Body of pancreas (tissue), 4 donors: Measurements from ENCODE around the gene ANKRD36. TPM values are rescaled to one million over a fixed set of nuclear protein-coding genes. Genes with fewer than 3 reads are reported as not detected.
"Not testable (repeated sequence)": the region's sequence is repeated elsewhere in the genome, so short reads cannot be mapped to it uniquely, and the experiment has no call there.

Source experiments
- ATAC-seq: fragments of 150-250 bp; one replicate; pipeline ENCODE4 v1.9.1; 2016
- DNase-seq, 4 donors: peaks; one replicate each; pipeline ENCODE4 v3.0.0-alpha.2; 2019
- H3K27ac ChIP-seq, 4 donors: fragments of 200-600 bp; sonication (generic); 1 replicate in 3 of 4; 2 replicates in 1 of 4; pipeline versions ENCODE4 v1.5.1 to v1.6.1; 2016 to 2019; ENCODE audit warnings: mild to moderate bottlenecking in 1 of 4, mixed read lengths in 1 of 4, moderate library complexity in 1 of 4
- H3K27me3 ChIP-seq, 2 donors: fragments of 200-600 bp; sonication (generic); one replicate each; pipeline ENCODE4 v1.6.0; 2016; ENCODE audit warnings: mild to moderate bottlenecking in 1 of 2
- H3K36me3 ChIP-seq, 2 donors: fragments of 200-600 bp; sonication (generic); replicated peaks in 1 of 2; 2 replicates each; pipeline ENCODE4 v1.5.1; 2016; ENCODE audit warnings: low read depth in 2 of 2; ENCODE audit not compliant: insufficient read depth in 1 of 2
- H3K4me1 ChIP-seq: fragments of 200-600 bp; sonication (generic); one replicate; pipeline ENCODE4 v1.6.0; 2016
- H3K4me3 ChIP-seq, 2 donors: fragments of 200-600 bp; sonication (generic); 1 replicate in 1 of 2; 2 replicates in 1 of 2; pipeline ENCODE4 v1.5.1; 2016 to 2019
- H3K9me3 ChIP-seq, 3 donors: fragments of 200-600 bp; sonication (generic); 1 replicate in 2 of 3; 2 replicates in 1 of 3; pipeline ENCODE4 v1.5.1; 2016
- CTCF ChIP-seq, 7 experiments: fragments of 450-650 bp in 4 of 7; fragments of 200-600 bp in 3 of 7; sonication (generic) in 3 of 7; IDR thresholded peaks; one replicate each; pipeline ENCODE4 v1.5.1; 2016 to 2019; ENCODE audit warnings: antibody characterized with exemption in 7 of 7
- POLR2A ChIP-seq, 3 donors: fragments of 450-650 bp; IDR thresholded peaks; one replicate each; pipeline ENCODE4 v1.6.1; 2016; ENCODE audit warnings: antibody characterized with exemption in 3 of 3, mild to moderate bottlenecking in 2 of 3
- WGBS, 2 donors: methylation state at CpG; one replicate each; pipeline ENCODE4 v1.1.5; 2017; 5-methylcytosine and 5-hydroxymethylcytosine counted together
- intact Hi-C: fragments of 100-400 bp; cut with DNase I; formaldehyde crosslinking; loops from one replicate; pipeline ENCODE4 v1.15.1; 2023
- total RNA-seq, 2 donors: library from RNA; depleted of rRNA; stranded (reverse); fragments of >200 nt; gene quantifications; one replicate each; pipeline ENCODE4 v1.1.0, GENCODE V29; 2016

The ANKRD36 gene
- 10 to 100 TPM; 35.0 to 55.7 TPM for total RNA-seq

GRCh38 chr2:97113050-97113881 is at the start of gene ANKRD36:
Gene ANKRD36, plus strand, starts transcription at chr2:97113153. Its CDS starts 587 bp downstream, at chr2:97113740.
- peak; percentile 92 for ATAC-seq
- peak within 1 kb of the TSS; percentile 93 to 97 (median 94) for H3K27ac ChIP-seq
- TF ChIP-seq POLR2A (IDR thresholded peaks at IDR 0.05) = peak; percentile 63 to 80 (median 75)
- TF ChIP-seq CTCF (IDR thresholded peaks at IDR 0.05) = peak; percentile 47 to 82 (median 58)

GRCh38 chr2:97066030-97066429 is 46.9 kb upstream of the ANKRD36 start:
- not testable (repeated sequence) for DNase-seq

More at GRCh38 chr2:97113050-97113881, at the start of gene ANKRD36:
- H3K27me3 ChIP-seq, H3K9me3 ChIP-seq, H3K4me1 ChIP-seq, intact Hi-C loops, H3K36me3 ChIP-seq: not testable (repeated sequence)
- H3K4me3 ChIP-seq = peak within 1 kb of the TSS; percentile 62 to 77
- 0% methylated on average over 1 to 47 of the region's 74 CpGs for WGBS, 2 donors
- peak; percentile 84 to 88 (median 86) for DNase-seq

DNA sequence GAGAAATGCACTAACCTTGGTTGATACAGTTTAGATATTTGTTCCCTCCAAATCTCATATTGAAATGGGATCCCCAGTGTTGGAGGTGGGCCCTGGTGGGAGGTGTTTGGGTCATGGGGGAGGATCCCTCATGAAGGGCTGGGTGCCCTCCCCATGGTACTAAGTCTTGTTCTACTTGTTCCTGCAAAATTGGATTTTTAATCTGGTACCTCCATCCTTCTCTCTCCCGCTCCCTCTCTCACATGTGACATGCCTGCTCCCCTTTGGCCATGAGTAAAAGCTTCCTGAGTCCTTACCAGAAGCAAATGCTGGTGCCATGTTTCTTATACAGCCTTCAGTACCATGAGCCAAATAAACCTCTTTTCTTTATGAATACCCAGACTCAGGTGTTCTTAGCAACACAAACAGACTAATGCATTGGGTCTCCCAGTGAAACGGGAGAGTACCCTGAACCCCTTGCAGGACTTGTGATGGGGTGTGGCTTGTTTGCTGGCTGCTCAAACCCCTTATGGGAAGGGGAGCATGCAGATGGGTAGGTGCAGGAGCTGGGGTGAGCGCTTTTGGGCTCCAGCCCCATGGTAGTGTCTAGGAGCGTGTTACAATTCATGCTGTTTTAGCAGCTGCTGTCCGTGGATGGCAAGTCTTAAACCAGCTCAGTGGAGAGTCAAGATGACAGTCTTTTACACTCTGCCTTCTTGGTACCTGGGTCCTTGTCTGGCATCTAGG is 45.5 kb upstream of the ANKRD36 start:
- H3K27ac ChIP-seq = no peak overlapping the region
- H3K9me3 ChIP-seq = no peaks in the 10 kb centered on the region
- no peak overlapping the region for H3K4me3 ChIP-seq
- no peak for ATAC-seq
- H3K4me1 ChIP-seq = no peaks in the 10 kb centered on the region
- intact Hi-C loops = no loop called here
- no peaks in the 10 kb centered on the region for H3K36me3 ChIP-seq
- DNase-seq = no peak
- TF ChIP-seq POLR2A (IDR thresholded peaks at IDR 0.05) = no peak
- TF ChIP-seq CTCF (IDR thresholded peaks at IDR 0.05) = no peak
- 59 to 66% methylated on average over 5 of the region's 5 CpGs for WGBS, 2 donors
- H3K27me3 ChIP-seq = no peaks in the 10 kb centered on the region

More at GRCh38 chr2:97066030-97066429, 46.9 kb upstream of the ANKRD36 start:
- H3K4me3 ChIP-seq, H3K9me3 ChIP-seq, H3K27me3 ChIP-seq, H3K27ac ChIP-seq, ATAC-seq, intact Hi-C loops, H3K36me3 ChIP-seq, H3K4me1 ChIP-seq: not testable (repeated sequence)
- 60% methylated on average over 5 of the region's 5 CpGs for WGBS, 2 donors

GRCh38 chr2:97068074-97068473 is 44.9 kb upstream of the ANKRD36 start:
- WGBS, 2 donors = 85 to 94% methylated on average over 1 of the region's 1 CpG
- TF ChIP-seq CTCF (IDR thresholded peaks at IDR 0.05) (no peak), POLR2A (IDR thresholded peaks at IDR 0.05) (no peak)
- H3K36me3 ChIP-seq = no peaks in the 10 kb centered on the region
- H3K27ac ChIP-seq = no peak overlapping the region
- DNase-seq = no peak
- H3K4me3 ChIP-seq = no peak overlapping the region
- H3K4me1 ChIP-seq = no peaks in the 10 kb centered on the region
- H3K27me3 ChIP-seq = no peaks in the 10 kb centered on the region
- intact Hi-C loops = no loop called here
- no peaks in the 10 kb centered on the region for H3K9me3 ChIP-seq
- no peak for ATAC-seq

GRCh38 chr2:97068722-97069121 is 44.2 kb upstream of the ANKRD36 start:
- H3K4me3 ChIP-seq, H3K27me3 ChIP-seq, H3K36me3 ChIP-seq, DNase-seq, H3K27ac ChIP-seq, H3K4me1 ChIP-seq, H3K9me3 ChIP-seq, ATAC-seq, intact Hi-C loops: not testable (repeated sequence)
- WGBS, 2 donors = 75 to 78% methylated on average over 2 to 5 of the region's 5 CpGs

DNA sequence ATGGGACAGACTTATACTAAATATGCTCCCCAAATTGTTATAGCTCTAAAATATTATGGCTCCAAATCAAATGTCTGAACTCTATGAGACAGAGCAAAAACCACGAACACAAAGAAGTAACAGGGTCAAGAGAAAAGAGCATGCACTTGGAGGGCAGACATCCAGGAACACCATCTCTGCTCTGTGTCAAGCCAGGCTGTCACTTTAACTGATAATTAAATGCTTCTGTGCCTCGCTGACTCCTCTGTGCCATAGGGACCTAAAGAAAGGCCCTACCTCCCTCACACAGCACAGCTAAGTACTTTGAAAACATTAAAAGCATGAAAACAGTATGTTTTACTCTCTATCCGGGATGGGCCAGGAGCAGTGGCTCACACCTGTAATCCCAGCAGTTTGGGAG is 42.0 kb upstream of the ANKRD36 start:
- 52 to 74% methylated on average over 2 of the region's 3 CpGs for WGBS, 2 donors
- H3K27me3 ChIP-seq, H3K9me3 ChIP-seq, H3K4me1 ChIP-seq, intact Hi-C loops, DNase-seq, H3K4me3 ChIP-seq, H3K36me3 ChIP-seq, ATAC-seq, H3K27ac ChIP-seq: not testable (repeated sequence)

DNA sequence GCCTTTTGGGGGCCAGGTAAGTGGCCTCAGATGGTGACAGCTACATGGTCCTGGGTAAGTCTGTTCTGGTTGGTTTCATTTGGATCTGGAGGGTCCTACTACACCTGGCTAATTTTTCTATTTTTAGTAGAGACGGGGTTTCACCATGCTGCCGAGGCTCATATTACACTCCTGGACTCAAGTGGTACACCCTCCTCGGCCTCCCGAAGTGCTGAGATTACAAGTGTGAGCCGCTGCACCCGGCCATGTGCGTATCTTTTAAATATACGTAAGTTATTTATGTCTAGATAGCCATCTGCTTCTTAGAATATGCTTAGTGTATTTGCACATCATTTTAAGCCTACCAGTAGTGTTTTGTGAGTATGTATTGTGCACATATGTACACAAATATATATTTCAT is 35.7 kb upstream of the ANKRD36 start:
- H3K27me3 ChIP-seq, intact Hi-C loops, H3K9me3 ChIP-seq, H3K36me3 ChIP-seq, ATAC-seq, H3K27ac ChIP-seq, H3K4me1 ChIP-seq, H3K4me3 ChIP-seq, DNase-seq: not testable (repeated sequence)
- WGBS, 2 donors = 86 to 88% methylated on average over 8 of the region's 8 CpGs

DNA sequence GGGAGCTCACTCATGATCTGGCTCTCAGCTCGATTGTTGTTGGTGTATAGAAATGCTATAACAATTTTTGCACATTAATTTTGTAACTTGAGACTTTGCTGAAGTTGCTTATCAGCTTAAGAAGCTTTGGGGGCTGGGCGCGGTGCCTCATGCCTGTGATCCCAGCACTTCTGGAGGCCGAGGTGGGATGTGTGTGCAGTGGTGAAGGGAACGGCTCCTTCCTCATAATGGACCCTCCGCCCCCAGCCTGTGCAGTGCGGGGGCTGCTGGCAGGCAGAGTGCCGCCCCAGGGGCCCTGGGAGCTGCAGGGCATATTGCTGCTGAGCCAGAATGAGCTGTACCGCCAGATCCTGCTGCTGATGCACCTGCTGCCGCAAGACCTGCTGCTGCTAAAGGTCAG is 32.1 kb upstream of the ANKRD36 start:
- H3K4me1 ChIP-seq, H3K27me3 ChIP-seq, ATAC-seq, intact Hi-C loops, DNase-seq, H3K27ac ChIP-seq, H3K36me3 ChIP-seq, H3K9me3 ChIP-seq, H3K4me3 ChIP-seq: not testable (repeated sequence)
- 39 to 84% methylated on average over 1 to 4 of the region's 10 CpGs for WGBS, 2 donors
